HG02642 (cell line): ENCODE measurements around the gene DIAPH3.

Experiments
- ATAC-seq: cut with Tn5 transposase; IDR thresholded peaks from one replicate; pipeline ENCODE4 v1.9.1; 2021; ENCODE audit warnings: mild to moderate bottlenecking; ENCODE audit not compliant: unreplicated experiment, poor library complexity

The DIAPH3 gene

DNA sequence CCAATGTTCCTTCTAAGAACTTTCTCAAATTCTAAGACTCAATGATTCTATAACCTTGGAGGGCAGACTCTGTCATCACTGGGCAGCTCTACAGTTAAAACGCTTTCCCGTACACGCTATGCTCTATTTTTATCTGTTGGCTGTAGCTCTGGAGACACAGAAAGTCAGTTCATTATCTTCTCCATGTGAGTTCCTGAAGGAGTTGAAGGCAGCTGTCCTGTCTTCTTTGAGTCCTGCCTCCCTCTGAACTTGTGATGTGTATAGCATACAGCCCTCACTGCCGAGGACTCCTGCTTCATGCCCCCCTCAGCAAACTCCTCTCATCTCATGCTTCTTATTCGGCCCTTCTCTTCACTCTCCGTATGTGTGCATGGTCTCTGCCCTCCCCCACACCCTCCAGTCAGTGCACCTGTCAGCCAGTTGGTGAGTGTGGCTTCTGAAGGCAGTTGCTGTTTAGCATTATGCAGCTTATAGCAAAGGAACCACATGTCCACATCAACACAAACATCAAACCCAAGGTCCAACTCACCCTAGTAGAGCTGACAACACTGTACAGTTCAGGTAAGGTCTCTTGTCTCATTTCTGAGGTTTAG, 504.9 kb downstream of the DIAPH3 start:
- no peak for ATAC-seq

DNA sequence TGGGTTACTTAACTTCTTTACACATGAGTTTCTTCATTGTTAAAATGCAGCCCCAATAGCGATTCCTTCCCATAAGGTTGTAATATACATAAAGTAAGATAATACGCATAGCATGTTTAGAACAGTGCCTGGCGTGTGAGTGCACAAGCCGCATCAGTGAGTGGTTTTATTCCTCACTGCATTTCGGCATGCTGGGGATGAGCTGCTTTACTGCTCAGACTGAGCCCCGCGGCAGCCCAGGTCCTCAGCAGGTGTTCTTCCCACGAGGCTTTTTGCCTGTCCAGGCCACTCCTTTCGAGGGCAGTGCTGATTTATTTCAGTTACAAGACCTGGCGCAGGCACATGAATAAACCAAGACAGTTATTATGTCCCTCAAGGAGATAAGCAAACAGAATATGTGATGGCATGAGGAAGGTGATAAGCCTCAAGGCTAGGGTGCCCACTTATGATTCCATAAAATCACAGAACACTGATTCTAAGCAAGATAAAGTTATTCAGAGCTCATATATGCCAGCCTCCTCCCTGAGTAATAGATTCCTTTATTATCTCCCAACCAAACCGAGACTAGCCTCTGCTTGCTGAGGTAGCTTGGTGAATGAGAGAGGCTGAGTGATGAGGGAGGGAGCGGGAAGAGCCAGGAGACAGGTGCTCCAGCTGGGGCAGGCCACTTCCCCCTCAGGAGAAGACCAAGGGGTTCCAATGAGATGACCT, 505.5 kb downstream of the DIAPH3 start:
- ATAC-seq: no peak

DNA sequence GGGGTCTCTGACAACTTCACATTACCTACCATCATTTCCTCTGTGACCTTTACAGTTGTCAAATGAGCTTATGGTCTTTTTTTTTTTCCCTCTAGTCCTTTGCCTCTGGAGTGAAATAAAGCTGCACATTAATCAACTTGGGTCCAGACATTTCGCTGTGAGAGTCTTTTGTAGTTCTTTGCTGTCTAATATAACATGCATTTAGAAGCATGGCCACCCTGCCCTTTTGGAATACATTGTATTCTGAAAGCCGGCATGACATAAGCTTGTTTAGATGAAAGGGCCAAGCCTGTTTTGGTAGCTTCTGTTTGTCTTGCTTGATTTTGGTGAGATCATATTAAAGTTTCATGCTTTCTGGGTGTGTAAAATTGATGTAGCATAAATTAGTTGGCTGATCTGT, 509.8 kb downstream of the DIAPH3 start:
- no peak for ATAC-seq

DNA sequence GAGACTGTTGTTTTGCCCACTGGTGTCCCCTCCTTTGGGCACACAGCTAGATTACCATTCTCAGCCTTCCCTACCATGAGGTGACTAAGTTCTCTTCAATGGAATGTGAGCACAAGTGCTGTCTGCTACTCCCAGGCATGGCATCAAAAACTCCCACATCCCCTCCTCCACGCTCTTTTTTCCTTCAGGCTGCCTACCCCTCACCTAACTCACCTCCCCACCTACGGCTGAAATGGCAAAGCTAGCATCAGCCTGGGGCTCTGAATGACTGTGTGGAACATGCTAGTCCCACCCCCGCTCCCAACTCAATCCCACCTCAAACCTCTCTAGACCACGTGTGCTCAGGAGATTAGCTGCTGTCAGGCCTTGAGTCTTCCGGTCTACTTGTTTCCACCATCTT, 512.2 kb downstream of the DIAPH3 start:
- no peak for ATAC-seq

DNA sequence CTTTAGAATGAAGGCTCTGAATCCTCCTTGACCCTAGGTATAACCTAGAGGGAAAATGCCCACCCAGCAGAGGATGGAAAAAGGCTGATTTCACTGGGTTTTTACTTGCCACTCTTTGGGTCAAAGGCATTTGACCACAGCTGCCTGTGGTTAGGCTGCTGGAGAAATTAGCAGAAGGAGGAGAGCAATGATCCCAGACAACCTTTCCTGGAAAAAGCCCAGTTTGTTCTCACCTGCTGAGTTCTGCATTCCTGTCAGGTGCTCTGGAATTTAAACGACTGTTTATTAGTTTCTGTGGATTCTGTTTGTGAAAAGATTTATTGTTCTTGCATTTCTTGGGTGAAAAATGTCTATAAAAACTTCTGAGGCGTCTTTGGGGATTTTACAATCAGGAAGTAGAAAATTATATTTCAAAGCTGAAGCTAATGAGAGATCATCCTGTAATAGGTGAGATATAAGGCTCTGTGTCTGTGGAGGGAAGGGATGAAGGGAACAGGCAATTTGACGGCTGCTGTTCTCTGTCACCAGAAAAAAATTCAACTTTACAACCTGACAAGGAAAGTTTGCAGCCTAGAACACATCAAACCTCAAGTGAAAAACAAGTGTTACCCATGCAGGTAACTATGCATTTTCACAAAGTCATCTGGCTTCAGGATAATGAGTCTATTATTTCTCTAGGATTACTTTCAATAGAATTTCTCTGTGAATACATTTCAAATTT, 519.7 kb downstream of the DIAPH3 start:
- ATAC-seq: no peak

DNA sequence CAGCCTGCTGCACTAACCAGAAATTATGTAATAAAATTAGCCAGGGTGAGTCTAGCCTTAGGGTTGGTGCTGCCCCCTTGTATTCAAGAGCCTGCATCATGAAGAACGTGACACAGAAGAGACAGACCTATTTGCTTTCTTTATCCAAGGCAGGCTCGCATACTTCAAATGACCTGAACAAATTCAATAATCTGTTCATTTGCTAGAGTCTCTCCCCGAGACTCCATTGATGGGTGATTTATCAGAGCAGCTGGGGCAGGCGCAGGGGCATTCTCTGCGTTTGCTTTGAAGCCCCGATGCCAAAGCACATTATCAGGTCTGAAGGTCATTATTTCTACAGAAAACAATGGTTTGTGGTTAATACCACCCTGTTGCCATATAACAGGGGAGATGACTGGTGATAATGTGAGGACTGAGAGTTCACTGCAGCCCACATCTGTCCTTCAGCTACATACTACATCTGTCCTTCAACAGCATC, 520.3 kb downstream of the DIAPH3 start:
- no peak for ATAC-seq

DNA sequence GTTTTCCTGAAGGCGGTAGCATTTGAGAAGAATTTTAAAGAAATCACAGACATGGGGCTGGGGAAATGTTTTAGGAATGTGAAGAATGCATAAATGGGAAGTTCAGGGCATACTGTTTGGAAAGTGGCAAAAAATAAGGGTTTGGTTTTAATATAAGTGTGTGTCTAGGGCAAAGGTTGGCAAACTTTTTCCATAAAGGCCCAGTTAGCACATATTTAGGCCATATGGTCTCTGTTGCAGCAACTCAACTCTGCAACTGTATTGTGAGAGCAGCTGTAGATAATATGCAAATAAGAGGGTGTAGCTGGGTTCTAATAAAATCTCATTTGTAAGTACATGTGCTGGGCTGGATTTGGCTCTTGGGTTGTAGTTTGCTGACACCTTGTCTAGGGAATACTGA, 521.9 kb downstream of the DIAPH3 start:
- no peak for ATAC-seq

DNA sequence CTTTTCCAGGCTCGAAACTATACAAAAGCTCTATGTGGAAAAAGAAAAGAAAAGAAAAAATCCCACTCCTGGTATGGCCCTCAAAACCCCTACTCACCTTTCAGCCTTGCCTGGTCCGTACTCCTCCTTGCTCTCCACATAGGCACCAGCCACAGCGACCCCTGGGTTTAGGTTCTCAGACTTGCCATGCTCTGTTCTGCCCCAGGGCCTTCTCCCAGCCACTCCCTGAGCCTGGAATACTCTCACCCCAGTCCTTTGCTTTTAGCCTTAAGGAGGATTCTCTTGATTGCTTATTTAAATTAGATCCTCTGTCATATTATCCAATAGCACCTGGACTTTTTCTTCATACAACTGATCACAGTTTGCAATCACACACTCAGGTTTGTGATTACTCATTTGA, 522.5 kb downstream of the DIAPH3 start:
- no peak for ATAC-seq

DNA sequence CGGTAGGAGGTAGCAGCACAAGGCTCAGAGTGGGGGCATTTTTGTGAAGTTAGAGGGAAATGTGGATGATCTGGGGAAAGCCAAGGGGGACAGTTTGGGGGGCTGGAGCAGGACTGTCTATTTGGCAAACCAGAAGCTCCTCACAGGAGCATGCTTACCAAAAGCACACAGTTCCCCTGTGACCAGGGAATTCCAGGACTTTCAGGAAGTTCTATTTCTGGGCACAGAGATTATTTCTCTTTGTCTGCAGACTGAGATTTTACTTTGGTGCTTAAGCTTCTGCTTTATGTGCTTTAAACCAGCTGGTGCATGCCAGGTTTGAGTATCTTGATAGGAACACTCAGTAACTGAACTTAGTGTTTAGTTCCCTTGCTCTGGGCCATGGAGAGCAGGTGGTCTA, 525.3 kb downstream of the DIAPH3 start:
- ATAC-seq: no peak

DNA sequence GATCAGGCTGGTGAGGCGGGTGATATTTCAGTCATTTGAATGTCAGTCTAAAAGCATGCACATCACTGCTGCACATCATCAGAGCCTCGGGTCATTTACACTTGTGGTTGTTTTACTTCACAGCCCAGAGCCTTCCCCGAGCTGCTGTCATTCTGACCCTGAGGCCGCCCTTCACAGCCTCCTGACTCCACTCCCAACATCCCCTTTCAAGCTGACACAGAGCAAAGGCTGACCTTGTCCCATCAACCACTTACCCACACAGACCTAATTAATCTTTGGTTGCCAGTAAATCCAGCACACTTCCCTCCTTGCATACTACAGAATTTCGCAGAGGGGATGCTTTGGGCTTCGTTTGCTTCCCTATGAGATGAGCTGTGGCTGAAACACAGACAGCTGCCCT, 528.1 kb downstream of the DIAPH3 start:
- ATAC-seq: no peak

DNA sequence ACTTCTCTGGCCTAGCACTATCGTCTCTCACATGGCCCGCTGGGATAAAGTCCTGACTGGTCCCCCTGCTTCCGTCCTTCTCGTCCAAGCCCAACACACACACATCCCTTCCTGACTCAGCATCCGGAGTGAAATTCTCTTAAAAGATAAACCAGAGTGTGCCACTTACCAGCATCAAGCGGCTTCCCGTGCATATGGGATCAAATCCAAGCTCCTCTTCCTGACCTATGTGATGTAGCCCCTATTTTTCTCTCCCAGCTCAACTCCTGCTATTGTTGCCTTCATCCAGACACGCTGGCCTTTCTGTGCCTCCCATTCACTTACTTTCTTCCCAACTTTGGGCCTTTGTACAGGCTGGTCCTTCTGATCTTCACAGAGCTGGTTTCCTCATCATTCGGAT, 530.4 kb downstream of the DIAPH3 start:
- no peak for ATAC-seq

DNA sequence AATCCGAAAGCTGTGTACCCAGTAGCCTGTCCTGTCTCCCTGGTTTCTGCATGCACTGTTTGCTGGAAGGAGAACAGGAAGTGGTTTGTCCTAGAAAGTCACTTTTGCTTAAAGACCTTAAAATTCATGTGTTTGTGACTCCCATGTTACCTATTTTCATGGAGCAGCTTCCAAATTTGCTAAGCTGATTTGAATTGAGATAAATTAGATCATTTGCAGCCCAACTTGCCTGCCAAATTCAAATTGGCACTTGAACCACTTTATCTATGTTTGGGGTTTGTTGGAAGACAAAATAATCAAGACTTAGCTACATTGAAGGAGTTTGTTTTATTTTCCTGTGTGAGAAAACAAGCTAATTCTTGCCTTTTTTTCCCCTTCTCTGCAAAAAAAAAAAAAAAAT, 532.5 kb downstream of the DIAPH3 start:
- ATAC-seq: no peak

DNA sequence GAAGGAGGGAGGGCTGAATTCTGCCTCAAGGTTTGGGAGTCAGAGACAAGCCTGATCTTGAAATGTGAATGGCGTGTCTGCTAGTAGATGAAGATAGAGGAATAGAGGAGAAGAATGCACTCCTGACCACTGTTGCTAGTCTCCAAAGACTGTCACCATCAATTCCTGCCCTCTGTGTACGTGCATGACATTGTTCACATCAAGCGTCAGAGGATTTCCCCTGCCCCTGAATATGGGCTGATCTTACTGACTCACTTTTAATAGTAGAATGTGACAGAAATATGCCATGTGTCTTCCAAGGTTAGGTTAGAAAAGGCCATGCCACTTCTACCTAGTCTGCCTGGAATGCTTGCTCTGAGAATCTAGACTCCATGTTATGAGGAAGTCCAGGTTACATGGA, 538.6 kb downstream of the DIAPH3 start:
- no peak for ATAC-seq

DNA sequence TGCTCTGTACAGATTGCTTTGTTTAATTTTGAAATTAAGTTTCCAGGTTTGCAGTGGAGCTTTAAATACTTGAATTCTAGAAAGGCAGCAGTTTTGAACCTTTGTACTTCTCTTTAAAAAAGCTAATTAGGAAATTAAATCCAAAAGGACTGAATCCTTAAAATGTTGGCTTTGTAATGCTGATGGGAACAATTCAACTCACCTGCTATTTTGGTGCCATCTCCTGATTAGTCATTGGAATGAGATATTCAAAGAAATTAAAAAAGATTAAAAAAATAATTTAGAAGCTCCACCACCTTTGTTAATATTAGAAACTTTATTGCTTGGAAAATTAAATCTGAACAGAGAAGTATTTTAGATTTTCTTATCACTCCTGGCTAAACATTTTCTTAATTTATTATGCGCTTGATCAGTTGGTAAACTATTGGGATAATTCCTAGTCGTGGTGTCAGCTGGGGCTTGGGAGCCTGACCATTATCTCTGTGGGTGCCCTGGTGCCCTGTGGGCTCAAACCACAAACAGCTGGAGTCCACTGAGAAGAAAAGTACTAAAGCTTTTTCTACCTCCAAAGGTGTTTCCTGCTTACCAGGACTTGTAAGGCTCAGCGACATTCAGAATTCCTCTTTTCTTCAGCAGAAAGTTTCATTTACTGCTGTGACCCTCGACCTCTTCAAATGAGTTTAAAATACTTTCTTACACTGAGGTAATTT, 540.4 kb downstream of the DIAPH3 start:
- ATAC-seq: no peak

DNA sequence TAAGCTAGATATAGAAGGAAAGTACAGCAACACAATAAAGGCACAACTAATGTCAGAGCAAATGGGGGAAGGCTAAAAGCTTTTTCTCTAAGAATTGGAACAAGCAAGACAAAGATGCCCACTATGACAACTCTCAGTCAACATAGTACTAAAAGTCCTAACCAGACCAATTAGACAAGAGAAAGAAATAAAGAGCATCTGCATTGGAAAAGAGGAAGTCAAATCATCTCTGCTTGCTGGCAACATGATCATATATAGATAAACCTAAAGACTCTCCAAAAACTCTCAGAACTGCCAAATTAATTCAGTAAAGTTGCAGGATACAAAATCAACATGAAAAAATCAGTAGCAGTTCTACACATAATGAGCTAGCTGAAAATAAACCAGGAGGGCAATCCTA, 542.0 kb downstream of the DIAPH3 start:
- ATAC-seq: no peak
